ENCODE results near the gene CMTM2. TPM values are rescaled to one million over a fixed set of nuclear protein-coding genes. Genes with fewer than 3 reads are reported as not detected.
A peak's percentile ranks its signal among the peaks of the same experiment; 100 is the strongest.
"Not testable (repeated sequence)": the region's sequence is repeated elsewhere in the genome, so short reads cannot be mapped to it uniquely, and the experiment has no call there.

CMTM2 gene
- total RNA-seq, 2 experiments from 2014 or later, result not detected

DNA sequence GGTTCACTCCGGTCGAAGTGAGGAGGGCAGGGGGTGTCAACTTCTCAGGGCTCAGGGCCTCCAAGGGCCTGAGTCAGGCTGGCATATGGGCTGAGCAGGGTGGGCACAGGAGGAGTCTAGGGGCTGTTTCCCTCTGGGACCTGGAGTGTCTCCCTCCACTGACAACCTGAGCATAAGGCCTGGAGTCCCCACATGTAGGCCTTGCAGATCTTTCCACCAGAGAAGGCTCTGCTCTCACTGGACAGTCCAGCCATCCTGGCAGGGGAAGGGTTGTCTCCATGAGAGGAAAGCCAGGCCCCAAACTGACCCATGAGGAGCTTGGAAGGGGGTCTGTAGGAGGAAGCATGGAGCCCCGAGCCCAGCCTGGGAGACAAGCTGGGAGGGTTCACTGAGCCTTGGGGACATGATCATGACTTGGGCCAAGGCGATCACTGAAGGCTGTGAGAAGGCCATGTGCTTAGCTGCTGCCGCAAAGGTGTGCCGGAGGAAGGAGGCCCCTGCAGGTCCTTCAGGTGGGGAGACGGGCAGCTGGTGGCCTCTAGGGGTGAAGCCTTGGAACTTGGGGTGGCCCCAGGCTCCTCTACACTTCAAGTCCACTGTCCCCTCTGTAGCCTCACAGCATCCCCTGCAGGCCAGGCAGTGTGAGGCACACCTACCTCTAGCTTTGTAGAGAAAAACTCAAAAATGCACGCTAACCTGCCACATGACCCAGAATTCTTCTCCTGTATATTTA is 9.9 kb downstream of the CMTM2 start:
- no peaks in the 10 kb centered on the region for H3K36me3 Mint-ChIP-seq
- peak; percentile 64 for DNase-seq
- peaks cover 3% of the 10 kb centered on the region for H3K9me3 Mint-ChIP-seq
- no peak overlapping the region for H3K27ac Mint-ChIP-seq
- peaks cover 6% of the 10 kb centered on the region for H3K27me3 Mint-ChIP-seq
- peaks cover 33% of the 10 kb centered on the region for H3K4me1 Mint-ChIP-seq
- H3K4me3 Mint-ChIP-seq, result peak overlapping the region; percentile 41

- Mint-ChIP-seq H3K27me3 (peaks cover 6% of the 10 kb centered on the region), H3K36me3 (no peaks in the 10 kb centered on the region), H3K9me3 (peaks cover 3% of the 10 kb centered on the region), H3K4me1 (peaks cover 38% of the 10 kb centered on the region), H3K4me3 (peak overlapping the region; percentile 48), H3K27ac (no peak overlapping the region)
- no peak for DNase-seq
These were observed 11.1 kb downstream of the CMTM2 start for GRCh38 chr16:66590322-66590721.

GRCh38 chr16:66591018-66591417 is 11.8 kb downstream of the CMTM2 start:
- Mint-ChIP-seq H3K4me1 (peaks cover 38% of the 10 kb centered on the region), H3K36me3 (no peaks in the 10 kb centered on the region), H3K27me3 (peaks cover under 1% of the 10 kb centered on the region), H3K9me3 (peaks cover 3% of the 10 kb centered on the region), H3K4me3 (no peak overlapping the region), H3K27ac (no peak overlapping the region)
- no peak for DNase-seq

DNA sequence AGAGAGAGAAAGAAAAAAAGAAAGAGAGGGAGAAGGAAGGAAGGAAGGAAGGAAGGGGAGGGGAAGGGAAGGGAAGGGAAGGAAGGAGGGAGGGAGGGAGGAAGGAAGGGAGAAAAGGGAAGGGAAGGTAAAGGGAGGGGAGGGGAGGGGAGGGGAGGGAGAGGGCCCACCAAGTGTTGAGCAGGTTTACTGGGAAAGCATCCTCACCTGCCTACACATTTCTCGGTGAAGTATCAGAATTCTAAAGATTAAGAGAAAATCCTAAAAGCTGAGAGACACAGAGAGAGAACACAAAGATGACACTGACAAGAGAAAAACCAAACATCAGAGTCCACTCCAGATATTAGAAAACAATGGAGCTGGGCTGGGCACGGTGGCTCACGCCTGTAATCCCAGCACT is 13.0 kb downstream of the CMTM2 start:
- peaks cover 3% of the 10 kb centered on the region for H3K9me3 Mint-ChIP-seq
- no peaks in the 10 kb centered on the region for H3K27me3 Mint-ChIP-seq
- H3K4me1 Mint-ChIP-seq, result peaks cover 38% of the 10 kb centered on the region
- no peak for DNase-seq
- H3K4me3 Mint-ChIP-seq, result no peak overlapping the region
- no peaks in the 10 kb centered on the region for H3K36me3 Mint-ChIP-seq
- no peak overlapping the region for H3K27ac Mint-ChIP-seq

DNA sequence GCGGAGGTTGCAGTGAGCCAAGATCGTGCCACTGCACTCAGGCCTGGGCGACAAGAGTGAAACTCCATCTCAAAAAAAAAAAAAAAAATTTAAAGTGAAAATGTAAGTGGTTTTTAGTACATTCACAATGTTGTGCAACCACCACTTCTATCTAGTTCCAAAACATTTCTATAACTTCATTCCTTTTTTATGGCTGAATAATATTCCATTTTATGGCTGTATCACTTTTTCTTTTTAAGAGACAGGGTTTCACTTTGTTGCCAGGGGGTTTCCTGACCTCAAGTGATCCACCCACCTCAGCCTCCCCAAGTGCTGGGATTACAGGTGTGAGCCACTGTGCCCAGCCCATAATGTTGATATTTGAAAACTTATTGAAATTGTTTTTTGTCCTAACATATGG is 13.6 kb downstream of the CMTM2 start:
- no peak for DNase-seq
- Mint-ChIP-seq H3K27me3 (no peaks in the 10 kb centered on the region), H3K27ac (no peak overlapping the region), H3K4me1 (peaks cover 37% of the 10 kb centered on the region), H3K4me3 (no peak overlapping the region), H3K36me3 (no peaks in the 10 kb centered on the region), H3K9me3 (peaks cover 3% of the 10 kb centered on the region)

DNA sequence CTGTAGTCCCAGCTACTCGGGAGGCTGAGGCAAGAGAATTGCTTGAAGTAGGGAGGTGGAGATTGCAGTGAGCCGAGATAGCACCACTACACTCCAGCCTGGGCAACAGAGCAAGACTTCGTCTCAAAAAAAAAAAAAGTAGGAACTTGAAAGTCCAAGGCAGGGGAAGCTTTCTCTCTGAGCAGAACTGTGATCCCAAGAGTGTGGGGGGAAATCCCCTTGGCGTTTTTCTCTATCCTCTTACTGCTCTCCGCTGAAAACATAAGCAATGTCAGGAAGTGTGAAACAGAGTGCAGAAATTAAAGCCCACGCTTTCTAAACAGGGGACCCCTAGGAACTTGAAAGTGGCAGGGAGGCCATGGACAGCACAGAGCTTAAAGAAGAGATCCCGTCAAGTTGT is 15.5 kb downstream of the CMTM2 start:
- Mint-ChIP-seq H3K4me3 (no peak overlapping the region), H3K36me3 (no peaks in the 10 kb centered on the region), H3K9me3 (peaks cover 3% of the 10 kb centered on the region), H3K4me1 (peaks cover 35% of the 10 kb centered on the region), H3K27ac (no peak overlapping the region), H3K27me3 (no peaks in the 10 kb centered on the region)
- DNase-seq, result no peak

DNA sequence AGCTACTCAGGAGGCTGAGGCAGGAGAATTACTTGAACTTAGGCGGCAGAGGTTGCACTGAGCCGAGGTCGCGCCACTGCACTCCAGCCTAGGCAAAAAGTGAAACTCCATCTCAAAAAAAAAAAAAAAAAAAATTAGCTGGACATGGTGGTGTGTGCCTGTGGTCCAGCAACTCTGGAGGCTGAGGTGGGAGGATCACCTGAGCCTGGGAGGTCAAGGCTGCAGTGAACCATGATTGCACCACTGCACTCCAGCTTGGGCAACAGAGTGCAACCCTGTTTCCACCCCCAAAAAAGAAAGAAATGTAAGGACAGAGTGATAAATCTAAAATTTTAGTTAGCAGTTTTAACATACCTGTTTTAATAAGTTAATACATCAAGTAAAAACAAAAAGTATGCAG is 17.3 kb downstream of the CMTM2 start:
- H3K27me3 Mint-ChIP-seq, H3K4me3 Mint-ChIP-seq, H3K36me3 Mint-ChIP-seq, DNase-seq, H3K27ac Mint-ChIP-seq, H3K9me3 Mint-ChIP-seq: not testable (repeated sequence)
- H3K4me1 Mint-ChIP-seq, result peaks cover 32% of the 10 kb centered on the region

DNA sequence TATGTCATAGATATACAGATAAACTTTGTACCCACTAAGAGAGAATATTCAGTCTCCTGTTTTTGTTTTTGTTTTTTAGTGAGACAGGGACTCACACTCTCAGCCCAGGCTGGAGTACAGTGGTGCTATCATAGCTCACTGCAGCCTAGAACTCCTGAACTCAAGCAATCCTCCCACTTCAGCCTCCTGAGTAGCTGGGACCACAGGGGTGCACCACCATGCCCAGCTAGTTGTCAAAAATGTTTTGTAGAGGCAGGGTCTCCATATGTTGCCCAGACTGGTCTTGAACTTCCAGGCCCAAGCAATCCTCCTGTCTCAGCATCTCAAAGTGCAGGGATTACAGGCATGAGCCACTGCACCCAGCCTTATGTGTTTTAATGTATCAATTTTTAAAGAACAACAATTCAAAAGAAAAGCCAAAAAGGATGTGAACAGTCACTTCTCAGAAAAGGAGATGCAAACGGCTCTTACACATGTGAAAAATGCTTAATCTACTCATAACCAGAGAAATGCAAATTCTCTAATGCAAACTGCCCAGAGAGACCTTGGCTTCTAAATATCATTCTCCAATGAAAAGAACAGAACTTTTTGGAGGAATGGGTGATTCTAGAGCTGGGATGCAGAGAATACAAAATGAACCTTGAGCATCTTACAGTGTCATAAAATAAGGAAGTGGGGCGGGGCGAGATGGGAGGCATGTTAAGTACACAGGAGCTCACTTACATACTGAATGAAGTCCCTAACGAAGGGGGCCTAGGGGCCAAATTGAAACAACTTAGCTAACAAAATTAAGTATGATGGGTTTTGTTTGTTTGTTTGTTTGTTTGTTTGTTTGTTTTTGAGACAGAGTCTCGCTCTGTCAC is 18.0 kb downstream of the CMTM2 start:
- Mint-ChIP-seq H3K4me1 (peaks cover 31% of the 10 kb centered on the region), H3K27ac (peak overlapping the region; percentile 82), H3K9me3 (peaks cover 9% of the 10 kb centered on the region), H3K4me3 (no peak overlapping the region), H3K27me3 (no peaks in the 10 kb centered on the region), H3K36me3 (peaks cover 5% of the 10 kb centered on the region)
- no peak for DNase-seq

DNA sequence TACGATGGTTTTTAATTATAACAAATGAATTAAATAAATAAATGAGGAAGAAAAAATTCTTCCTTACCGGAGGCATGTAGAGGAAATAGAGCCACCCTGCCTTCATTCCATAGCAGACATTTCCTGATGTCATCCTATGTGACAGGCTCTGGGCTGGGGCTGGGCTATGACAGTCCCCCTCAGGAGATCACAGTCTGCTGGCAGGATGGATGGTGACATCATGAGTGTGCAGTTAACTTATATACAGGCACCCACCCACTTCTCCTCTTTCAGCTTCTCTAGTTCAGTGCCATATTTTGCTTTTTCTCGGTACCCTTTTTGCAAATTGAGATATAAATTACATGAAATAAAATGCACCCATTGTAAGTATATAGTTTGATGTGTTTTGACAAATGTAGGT is 18.8 kb downstream of the CMTM2 start:
- Mint-ChIP-seq H3K4me1 (peaks cover 34% of the 10 kb centered on the region), H3K4me3 (no peak overlapping the region), H3K9me3 (peaks cover 9% of the 10 kb centered on the region), H3K36me3 (peaks cover 5% of the 10 kb centered on the region), H3K27me3 (no peaks in the 10 kb centered on the region), H3K27ac (peak overlapping the region; percentile 48)
- no peak for DNase-seq

GRCh38 chr16:66599726-66600125 is 20.5 kb downstream of the CMTM2 start:
- H3K36me3 Mint-ChIP-seq, result peaks cover 5% of the 10 kb centered on the region
- DNase-seq, result no peak
- H3K9me3 Mint-ChIP-seq, result peaks cover 6% of the 10 kb centered on the region
- peak overlapping the region; percentile 20 for H3K27ac Mint-ChIP-seq
- no peaks in the 10 kb centered on the region for H3K27me3 Mint-ChIP-seq
- H3K4me3 Mint-ChIP-seq, result no peak overlapping the region
- peaks cover 39% of the 10 kb centered on the region for H3K4me1 Mint-ChIP-seq

DNA sequence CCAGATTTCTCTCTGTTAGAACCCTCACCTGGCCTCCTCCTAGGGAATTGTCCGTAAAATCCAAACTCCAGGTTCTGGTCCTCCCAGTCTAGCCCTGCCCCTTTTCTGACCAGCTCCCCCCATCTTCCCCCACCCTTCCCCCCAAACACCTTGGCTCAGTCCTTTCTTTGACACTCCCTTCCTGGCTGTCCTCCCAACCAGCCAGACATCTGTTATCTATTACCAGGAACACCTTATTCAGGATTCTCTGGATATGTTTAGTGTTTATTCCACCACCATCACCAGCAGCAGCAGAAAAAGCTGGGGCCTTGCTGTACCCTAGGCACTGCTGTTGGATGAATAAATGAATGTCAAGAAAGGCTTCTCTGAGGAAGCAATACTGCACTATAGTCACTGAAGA is 21.2 kb downstream of the CMTM2 start:
- Mint-ChIP-seq H3K36me3 (peaks cover 5% of the 10 kb centered on the region), H3K4me3 (no peak overlapping the region), H3K9me3 (peaks cover 6% of the 10 kb centered on the region), H3K4me1 (peaks cover 35% of the 10 kb centered on the region), H3K27me3 (no peaks in the 10 kb centered on the region), H3K27ac (no peak overlapping the region)
- no peak for DNase-seq

GRCh38 chr16:66601471-66601870 is 22.2 kb downstream of the CMTM2 start:
- Mint-ChIP-seq H3K27me3 (no peaks in the 10 kb centered on the region), H3K4me3 (no peak overlapping the region), H3K9me3 (peaks cover 6% of the 10 kb centered on the region), H3K36me3 (peaks cover 7% of the 10 kb centered on the region), H3K27ac (no peak overlapping the region), H3K4me1 (peaks cover 40% of the 10 kb centered on the region)
- no peak for DNase-seq

GRCh38 chr16:66603537-66604375 is 24.5 kb downstream of the CMTM2 start:
- Mint-ChIP-seq H3K27me3 (no peaks in the 10 kb centered on the region), H3K4me1 (peaks cover 43% of the 10 kb centered on the region), H3K4me3 (peak overlapping the region; percentile 86), H3K27ac (peak overlapping the region; percentile 88), H3K9me3 (peaks cover 6% of the 10 kb centered on the region), H3K36me3 (peaks cover 7% of the 10 kb centered on the region)
- peak; percentile 70 for DNase-seq

GRCh38 chr16:66604376-66605176 is 25.3 kb downstream of the CMTM2 start, which contains the start of gene CMTM3:
Gene CMTM3, plus strand, starts transcription at chr16:66604704. Its CDS starts 102 bp downstream, at chr16:66604806.
- Mint-ChIP-seq H3K36me3 (peaks cover 7% of the 10 kb centered on the region), H3K27ac (peak within 1 kb of the TSS; percentile 88), H3K4me3 (peak within 1 kb of the TSS; percentile 86), H3K9me3 (peaks cover 6% of the 10 kb centered on the region), H3K27me3 (no peaks in the 10 kb centered on the region), H3K4me1 (peaks cover 39% of the 10 kb centered on the region)
- DNase-seq, result peak; percentile 82
